GM12872 (cell line): ENCODE results near the gene RRAD.

Source experiments
- TF ChIP-seq, protein P1 (sequence below): IDR thresholded peaks from 3 replicates; pipeline ENCODE4 v1.5.1; 2011; ENCODE audit warnings: low read depth, mild to moderate bottlenecking, low read length, moderate library complexity; ENCODE audit not compliant: insufficient read depth

RRAD gene

DNA sequence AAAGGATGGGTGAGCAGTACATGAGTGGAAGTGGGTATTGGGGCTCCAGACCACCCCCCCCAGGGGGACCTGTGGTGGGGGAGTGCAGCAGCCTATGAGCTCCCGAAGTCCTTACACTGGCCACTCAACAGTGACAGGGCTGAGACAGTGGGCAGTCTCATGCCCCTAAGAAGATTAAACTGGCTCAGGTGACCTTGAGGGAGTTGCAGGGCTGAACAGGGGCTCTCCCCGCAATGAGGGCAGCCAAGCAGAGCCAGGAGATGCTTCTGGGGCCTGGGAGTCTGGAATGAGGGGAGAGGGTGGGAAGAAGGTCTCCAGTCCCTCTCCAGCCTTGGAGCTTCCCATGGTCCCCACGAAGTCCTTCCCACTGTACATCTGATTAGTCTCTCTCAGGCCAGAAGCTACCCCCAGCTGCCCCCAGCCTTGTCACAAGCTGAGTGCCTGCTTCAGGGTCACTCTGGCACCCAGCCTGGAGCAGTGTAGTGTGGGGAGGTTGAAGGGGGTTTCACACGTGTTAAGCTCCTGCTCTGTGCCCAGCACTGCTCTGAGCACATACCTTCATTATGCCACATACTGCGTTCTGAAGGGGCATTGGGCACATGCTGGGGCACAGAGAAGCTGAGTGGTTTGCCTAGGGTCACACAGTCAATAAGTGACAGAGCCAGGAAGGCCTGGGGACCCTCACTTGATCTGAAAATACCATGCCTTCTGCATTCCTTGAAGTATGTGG is 5.6 kb downstream of the RRAD start:
- TF ChIP-seq, protein P1, sequence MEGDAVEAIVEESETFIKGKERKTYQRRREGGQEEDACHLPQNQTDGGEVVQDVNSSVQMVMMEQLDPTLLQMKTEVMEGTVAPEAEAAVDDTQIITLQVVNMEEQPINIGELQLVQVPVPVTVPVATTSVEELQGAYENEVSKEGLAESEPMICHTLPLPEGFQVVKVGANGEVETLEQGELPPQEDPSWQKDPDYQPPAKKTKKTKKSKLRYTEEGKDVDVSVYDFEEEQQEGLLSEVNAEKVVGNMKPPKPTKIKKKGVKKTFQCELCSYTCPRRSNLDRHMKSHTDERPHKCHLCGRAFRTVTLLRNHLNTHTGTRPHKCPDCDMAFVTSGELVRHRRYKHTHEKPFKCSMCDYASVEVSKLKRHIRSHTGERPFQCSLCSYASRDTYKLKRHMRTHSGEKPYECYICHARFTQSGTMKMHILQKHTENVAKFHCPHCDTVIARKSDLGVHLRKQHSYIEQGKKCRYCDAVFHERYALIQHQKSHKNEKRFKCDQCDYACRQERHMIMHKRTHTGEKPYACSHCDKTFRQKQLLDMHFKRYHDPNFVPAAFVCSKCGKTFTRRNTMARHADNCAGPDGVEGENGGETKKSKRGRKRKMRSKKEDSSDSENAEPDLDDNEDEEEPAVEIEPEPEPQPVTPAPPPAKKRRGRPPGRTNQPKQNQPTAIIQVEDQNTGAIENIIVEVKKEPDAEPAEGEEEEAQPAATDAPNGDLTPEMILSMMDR, result no peak

DNA sequence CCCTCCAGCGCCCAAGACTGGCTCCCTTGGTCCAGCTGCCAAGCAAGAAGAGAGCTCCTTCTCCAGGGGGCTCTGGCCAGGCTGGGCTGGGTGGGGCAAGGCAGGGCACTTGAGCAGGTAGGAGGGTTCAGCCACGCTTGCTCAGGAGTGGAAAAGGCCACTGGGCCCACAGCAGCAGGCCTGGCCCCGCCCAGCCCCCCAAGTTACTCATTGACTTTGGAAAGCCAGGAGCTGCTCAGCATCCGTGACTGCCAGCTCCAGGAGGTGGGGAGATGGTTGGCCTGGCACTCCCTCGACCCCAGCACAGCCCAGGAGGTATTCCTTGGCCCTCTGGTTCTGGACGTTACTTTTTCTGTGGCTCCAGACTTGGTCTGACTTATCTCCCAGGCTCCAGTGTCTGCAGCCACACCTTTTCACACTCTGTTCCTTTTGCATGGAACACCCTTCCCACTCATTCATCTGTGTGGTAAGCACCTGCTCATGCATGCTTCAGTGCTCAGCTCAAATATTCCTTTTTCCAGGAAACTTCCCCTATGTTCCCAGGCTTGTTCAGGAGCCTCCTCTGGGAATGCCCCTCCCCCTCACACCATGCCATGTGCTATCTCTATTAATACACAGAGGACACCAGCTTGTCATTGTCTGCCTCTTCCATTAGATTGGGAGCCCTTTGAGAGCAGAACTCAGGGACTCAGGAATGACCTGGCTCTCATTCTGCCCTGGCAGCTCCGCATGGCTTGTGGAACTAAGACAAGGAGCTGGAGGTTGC is 6.3 kb downstream of the RRAD start, which contains the start of gene CDH16:
CDH16 (minus strand) TSS at position 83 of the 766 bp plus-strand sequence. CDS start 820 bp downstream, outside the sequence.
- TF ChIP-seq, protein P1, result no peak

DNA sequence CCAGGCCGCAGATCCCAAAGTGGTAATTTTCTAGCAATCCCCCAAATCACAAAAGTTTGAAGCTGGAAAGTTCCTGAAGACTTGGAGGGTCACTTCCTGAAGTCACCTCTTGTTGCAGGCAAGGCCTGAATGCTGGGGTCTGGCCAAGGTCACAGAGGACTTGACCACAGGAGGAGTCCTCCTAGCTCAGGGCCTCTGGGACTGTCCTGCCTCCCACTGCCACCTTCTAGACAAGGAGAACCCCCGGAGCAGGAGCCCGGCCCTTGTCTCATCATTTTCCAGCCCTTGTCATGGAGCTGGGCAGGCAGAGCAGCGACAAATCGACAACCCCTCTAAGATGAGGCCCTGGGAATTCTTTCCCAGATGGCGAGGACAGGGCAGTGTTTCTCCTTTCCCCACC is 7.0 kb downstream of the RRAD start:
- TF ChIP-seq, protein P1, result no peak

DNA sequence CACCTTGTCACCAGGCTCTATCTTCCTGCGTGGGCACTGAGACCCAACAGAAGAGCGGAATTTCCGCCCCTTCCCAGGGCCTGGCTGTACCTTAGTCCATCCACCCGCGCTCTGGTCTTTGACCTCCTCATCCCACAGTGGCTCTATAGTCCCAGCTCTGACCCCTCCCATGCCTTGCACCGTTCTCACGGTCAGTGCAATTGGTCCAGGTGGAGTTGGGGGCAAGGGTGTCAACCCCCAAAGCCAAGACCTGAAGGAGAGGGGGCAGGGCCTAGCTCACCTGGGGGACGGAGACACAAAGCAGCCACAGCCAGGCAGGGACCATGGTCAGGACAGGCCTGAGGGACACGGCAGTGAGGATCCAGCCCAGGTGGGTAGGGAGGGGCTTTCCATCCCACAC is 7.6 kb downstream of the RRAD start:
- TF ChIP-seq, protein P1, result no peak

DNA sequence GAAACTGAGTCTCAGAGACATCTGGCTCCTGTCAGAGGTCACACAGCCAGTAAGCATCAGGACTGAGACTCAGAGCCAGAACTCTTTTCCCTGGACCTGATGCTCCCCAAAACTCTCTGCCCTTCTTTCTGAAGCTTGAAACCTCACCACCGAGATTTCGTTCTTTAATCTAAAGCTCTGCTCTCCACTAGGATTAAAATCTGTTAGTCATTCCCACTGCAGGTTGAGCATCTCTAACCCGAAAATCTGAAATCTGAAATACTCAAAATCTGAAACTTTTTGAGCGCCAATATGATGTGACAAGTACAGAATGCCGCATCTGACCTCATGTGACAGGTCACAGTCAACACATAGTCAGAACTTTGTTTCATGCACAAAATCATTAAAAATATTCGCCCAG is 8.8 kb downstream of the RRAD start:
- TF ChIP-seq, protein P1, result no peak

DNA sequence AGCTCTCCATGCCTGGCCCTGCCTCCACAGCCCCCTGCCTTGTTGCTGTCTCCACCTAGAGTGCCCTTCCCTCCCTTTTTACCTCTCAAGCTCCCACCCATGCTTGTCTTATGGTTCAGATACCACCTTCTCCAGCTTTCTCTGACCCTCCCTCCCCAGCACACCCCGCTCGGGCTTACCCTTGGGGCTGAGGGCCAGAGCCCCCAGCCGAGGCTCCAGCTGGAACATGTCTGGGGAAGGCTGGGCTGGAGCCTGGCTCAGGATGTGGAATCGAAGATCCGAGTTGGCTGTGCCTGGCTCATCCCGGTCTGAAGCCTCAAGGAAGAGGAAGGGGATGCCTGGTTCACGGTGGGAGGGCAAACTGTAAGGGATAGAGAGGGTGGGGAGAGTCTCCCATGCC is 10.3 kb downstream of the RRAD start:
- TF ChIP-seq, protein P1, result no peak

DNA sequence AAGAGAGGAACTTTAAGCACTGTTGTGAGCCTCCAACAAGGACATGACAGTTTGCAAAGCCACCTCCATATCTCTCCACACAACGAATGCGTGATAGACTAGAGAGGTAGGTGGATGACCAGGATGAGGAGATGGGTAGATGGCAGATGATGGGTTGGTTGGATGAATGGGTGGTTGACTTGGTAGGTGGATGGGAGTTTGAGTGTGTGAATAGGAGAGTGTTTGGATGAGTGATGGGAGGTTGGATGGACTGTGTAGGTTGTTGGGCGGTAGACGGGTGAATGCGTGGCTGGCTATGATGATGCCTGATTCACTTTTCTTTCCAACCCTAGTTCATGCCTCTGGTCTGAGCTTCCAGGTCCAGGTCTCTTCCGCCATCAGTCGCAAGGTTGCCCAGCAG is 10.8 kb downstream of the RRAD start:
- TF ChIP-seq, protein P1, result no peak
